Caco-2 (cell line): ENCODE data around the gene UGT1A8. TPM values are rescaled to one million over a fixed set of nuclear protein-coding genes. Genes with fewer than 3 reads are reported as not detected.

Source experiments
- BruUV-seq: library from RNA; stranded (reverse); fragments of 400-500 nt; replicated peaks from 2 replicates; lab custom pipeline; 2021; lab: Mats Ljungman, UMichigan
- CTCF ChIA-PET: fragments of 300-600 bp; sonication (Branson Sonifier 250); formaldehyde crosslinking; loops from one replicate; lab custom pipeline; 2022; ENCODE audit warnings: antibody characterized with exemption; lab: Charles Lee
- POLR2A ChIA-PET: fragments of 300-600 bp; sonication (Branson Sonifier 250); formaldehyde crosslinking; loops from one replicate; lab custom pipeline; 2022; ENCODE audit warnings: antibody characterized with exemption; lab: Charles Lee
- DNase-seq, 2 experiments: peaks; one replicate each; pipeline versions ENCODE4 v3.0.0 to v3.0.0-alpha.2; 2020 to 2022
- H3K27me3 ChIP-seq: replicated peaks from 2 replicates; pipeline ENCODE4 v1.6.0; 2011; ENCODE audit warnings: low read length; ENCODE audit not compliant: control insufficient read depth, insufficient read depth
- H3K36me3 ChIP-seq: 2 replicates; pipeline ENCODE4 v1.5.1; 2011; ENCODE audit warnings: low read length; ENCODE audit not compliant: control insufficient read depth, insufficient read depth
- H3K4me1 ChIP-seq: fragments of 250-450 bp; sonication (Bioruptor Pico); 2 replicates; pipeline ENCODE4 v1.5.1; 2020; ENCODE audit warnings: mild to moderate bottlenecking
- H3K4me3 ChIP-seq: 2 replicates; pipeline ENCODE4 v1.5.1; 2011; ENCODE audit warnings: low read depth, mild to moderate bottlenecking, control low read depth, low read length
- H3K9me3 ChIP-seq: fragments of 250-450 bp; sonication (Bioruptor Pico); 2 replicates; pipeline ENCODE4 v1.5.1; 2020; ENCODE audit warnings: mild to moderate bottlenecking, moderate library complexity
- H3K27ac Mint-ChIP-seq: one replicate; pipeline ENCODE4 v1.8.0; 2022; ENCODE audit warnings: mixed read lengths; ENCODE audit not compliant: unreplicated experiment
- H3K27me3 Mint-ChIP-seq: one replicate; pipeline ENCODE4 v1.8.0; 2022; ENCODE audit warnings: mixed read lengths; ENCODE audit not compliant: insufficient read depth, unreplicated experiment
- H3K36me3 Mint-ChIP-seq: one replicate; pipeline ENCODE4 v1.8.0; 2022; ENCODE audit warnings: mild to moderate bottlenecking, mixed read lengths; ENCODE audit not compliant: insufficient read depth, unreplicated experiment
- H3K4me1 Mint-ChIP-seq: one replicate; pipeline ENCODE4 v1.8.0; 2022; ENCODE audit warnings: low read depth, mixed read lengths; ENCODE audit not compliant: unreplicated experiment
- H3K4me3 Mint-ChIP-seq: one replicate; pipeline ENCODE4 v1.8.0; 2022; ENCODE audit warnings: mild to moderate bottlenecking, moderate library complexity, mixed read lengths; ENCODE audit not compliant: unreplicated experiment
- H3K9me3 Mint-ChIP-seq: one replicate; pipeline ENCODE4 v1.8.0; 2022; ENCODE audit warnings: mixed read lengths; ENCODE audit not compliant: unreplicated experiment
- intact Hi-C: fragments of 100-400 bp; cut with micrococcal nuclease; formaldehyde crosslinking; loops from one replicate; pipeline ENCODE4 v1.10.0; 2022; ENCODE audit not compliant: unreplicated experiment
- total RNA-seq: library from RNA; stranded (reverse); gene quantifications from 2 replicates; pipeline ENCODE4 v1.2.3, GENCODE V29; 2022
- TF ChIP-seq, protein P1 (sequence below), 2 experiments: fragments of 200-600 bp in 1 of 2; IDR thresholded peaks; 1 replicate in 1 of 2; 2 replicates in 1 of 2; pipeline versions ENCODE4 v1.5.1 to v1.8.0; 2011 to 2022; ENCODE audit warnings: antibody characterized with exemption in 1 of 2, control low read depth in 1 of 2, inconsistent platforms in 1 of 2, low read depth in 1 of 2, low read length in 1 of 2, mild to moderate bottlenecking in 1 of 2, moderate library complexity in 1 of 2; ENCODE audit not compliant: insufficient read depth in 1 of 2, severe bottlenecking in 1 of 2, unreplicated experiment in 1 of 2

Gene UGT1A8
- total RNA-seq, 1 experiment from 2014 or later: 0.50 TPM

- Histone ChIP-seq H3K27me3 (no peaks in the 10 kb centered on the region), H3K9me3 (no peaks in the 10 kb centered on the region), H3K4me1 (no peaks in the 10 kb centered on the region), H3K4me3 (no peak overlapping the region), H3K36me3 (no peaks in the 10 kb centered on the region)
- POLR2A ChIA-PET: no interaction called here
- no peaks in the 10 kb centered on the region for H3K27me3 Mint-ChIP-seq
- no peaks in the 10 kb centered on the region for H3K36me3 Mint-ChIP-seq
- H3K4me3 Mint-ChIP-seq: no peak overlapping the region
- H3K4me1 Mint-ChIP-seq: no peaks in the 10 kb centered on the region
- CTCF ChIA-PET: no interaction called here
- no TSS peak for BruUV-seq
- no peak overlapping the region for H3K27ac Mint-ChIP-seq
- TF ChIP-seq, protein P1, sequence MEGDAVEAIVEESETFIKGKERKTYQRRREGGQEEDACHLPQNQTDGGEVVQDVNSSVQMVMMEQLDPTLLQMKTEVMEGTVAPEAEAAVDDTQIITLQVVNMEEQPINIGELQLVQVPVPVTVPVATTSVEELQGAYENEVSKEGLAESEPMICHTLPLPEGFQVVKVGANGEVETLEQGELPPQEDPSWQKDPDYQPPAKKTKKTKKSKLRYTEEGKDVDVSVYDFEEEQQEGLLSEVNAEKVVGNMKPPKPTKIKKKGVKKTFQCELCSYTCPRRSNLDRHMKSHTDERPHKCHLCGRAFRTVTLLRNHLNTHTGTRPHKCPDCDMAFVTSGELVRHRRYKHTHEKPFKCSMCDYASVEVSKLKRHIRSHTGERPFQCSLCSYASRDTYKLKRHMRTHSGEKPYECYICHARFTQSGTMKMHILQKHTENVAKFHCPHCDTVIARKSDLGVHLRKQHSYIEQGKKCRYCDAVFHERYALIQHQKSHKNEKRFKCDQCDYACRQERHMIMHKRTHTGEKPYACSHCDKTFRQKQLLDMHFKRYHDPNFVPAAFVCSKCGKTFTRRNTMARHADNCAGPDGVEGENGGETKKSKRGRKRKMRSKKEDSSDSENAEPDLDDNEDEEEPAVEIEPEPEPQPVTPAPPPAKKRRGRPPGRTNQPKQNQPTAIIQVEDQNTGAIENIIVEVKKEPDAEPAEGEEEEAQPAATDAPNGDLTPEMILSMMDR (IDR thresholded peaks at IDR 0.05; ENCODE audit: insufficient read depth in 1 of 2, low read depth in 1 of 2, low read length in 1 of 2, severe bottlenecking in 1 of 2, unreplicated experiment in 1 of 2): no peak
- intact Hi-C loops: loop anchor here (1.0 kb wide), 1 partner anchor 19 kb away; no protein-coding TSS in a partner anchor
- DNase-seq: no peak
- H3K9me3 Mint-ChIP-seq: no peaks in the 10 kb centered on the region
Observed at GRCh38 chr2:233803994-233804393, 186.6 kb downstream of the UGT1A8 start.

GRCh38 chr2:233807215-233807865 is 189.9 kb downstream of the UGT1A8 start:
- no peaks in the 10 kb centered on the region for H3K36me3 Mint-ChIP-seq
- H3K27me3 ChIP-seq: no peaks in the 10 kb centered on the region
- intact Hi-C loops: no loop called here
- no peak overlapping the region for H3K4me3 Mint-ChIP-seq
- CTCF ChIA-PET: no interaction called here
- H3K27me3 Mint-ChIP-seq: no peaks in the 10 kb centered on the region
- no peaks in the 10 kb centered on the region for H3K4me1 ChIP-seq
- POLR2A ChIA-PET: no interaction called here
- no peaks in the 10 kb centered on the region for H3K9me3 ChIP-seq
- H3K4me3 ChIP-seq: no peak overlapping the region
- H3K9me3 Mint-ChIP-seq: no peaks in the 10 kb centered on the region
- TF ChIP-seq, protein P1 (IDR thresholded peaks at IDR 0.05; ENCODE audit: insufficient read depth in 1 of 2, low read depth in 1 of 2, low read length in 1 of 2, severe bottlenecking in 1 of 2, unreplicated experiment in 1 of 2): no peak
- H3K27ac Mint-ChIP-seq: no peak overlapping the region
- BruUV-seq: no TSS peak
- no peaks in the 10 kb centered on the region for H3K36me3 ChIP-seq
- no peaks in the 10 kb centered on the region for H3K4me1 Mint-ChIP-seq
- no peak for DNase-seq

GRCh38 chr2:233807966-233808935 is 190.8 kb downstream of the UGT1A8 start:
- ChIA-PET CTCF (no interaction called here), POLR2A (no interaction called here)
- H3K4me1 Mint-ChIP-seq: no peaks in the 10 kb centered on the region
- no peak overlapping the region for H3K4me3 Mint-ChIP-seq
- H3K36me3 Mint-ChIP-seq: no peaks in the 10 kb centered on the region
- Histone ChIP-seq H3K36me3 (no peaks in the 10 kb centered on the region), H3K27me3 (no peaks in the 10 kb centered on the region), H3K4me1 (no peaks in the 10 kb centered on the region), H3K9me3 (no peaks in the 10 kb centered on the region), H3K4me3 (no peak overlapping the region)
- DNase-seq: no peak
- no TSS peak for BruUV-seq
- intact Hi-C loops: no loop called here
- no peak overlapping the region for H3K27ac Mint-ChIP-seq
- TF ChIP-seq, protein P1 (IDR thresholded peaks at IDR 0.05; ENCODE audit: insufficient read depth in 1 of 2, low read depth in 1 of 2, low read length in 1 of 2, severe bottlenecking in 1 of 2, unreplicated experiment in 1 of 2): no peak
- H3K9me3 Mint-ChIP-seq: no peaks in the 10 kb centered on the region
- H3K27me3 Mint-ChIP-seq: no peaks in the 10 kb centered on the region
